Measurements from ENCODE around the gene KRT23. TPM values are rescaled to one million over a fixed set of nuclear protein-coding genes. Genes with fewer than 3 reads are reported as not detected.

KRT23 gene
- total RNA-seq, 1 experiment from 2014 or later = not detected

DNA sequence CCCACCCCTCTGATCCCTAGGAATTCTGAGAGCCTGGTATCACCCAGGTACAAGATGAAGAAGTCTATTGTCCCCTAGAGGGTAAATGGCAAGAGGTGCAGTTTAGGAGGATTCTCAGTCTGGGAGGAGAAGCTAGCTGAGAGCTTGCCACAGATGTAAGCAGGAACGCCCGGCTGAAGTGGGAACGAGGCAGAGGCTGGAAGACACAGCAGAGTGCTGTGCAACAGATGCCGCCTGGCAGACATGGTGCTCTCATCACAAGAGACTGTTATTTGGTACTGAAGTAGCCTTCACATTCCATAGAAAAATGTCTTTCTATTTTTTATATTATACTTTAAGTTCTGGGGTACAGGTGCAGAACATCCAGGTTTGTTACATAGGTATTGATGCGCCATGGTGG lies 32.1 kb downstream of the KRT23 start:
- Mint-ChIP-seq H3K9me3 (ENCODE audit: unreplicated experiment) (no peaks in the 10 kb centered on the region), H3K27me3 (ENCODE audit: insufficient read depth, unreplicated experiment) (no peaks in the 10 kb centered on the region), H3K36me3 (ENCODE audit: insufficient read depth, unreplicated experiment) (peaks cover 7% of the 10 kb centered on the region), H3K4me3 (ENCODE audit: unreplicated experiment) (no peak overlapping the region), H3K4me1 (ENCODE audit: insufficient read depth, unreplicated experiment) (peaks cover 33% of the 10 kb centered on the region), H3K27ac (ENCODE audit: low read depth, unreplicated experiment) (no peak overlapping the region)
- BruUV-seq (replicated peaks) = no TSS peak
- intact Hi-C loops (cut with micrococcal nuclease) = loop anchor here (5.0 to 10.0 kb wide), 2 partner anchors 281 to 742 kb away; no protein-coding TSS in a partner anchor
- ChIA-PET CTCF (interaction anchor here (0.5 to 1.8 kb wide), 2 partner anchors 644 to 818 kb away, joined by 3 to 14 read pairs; no protein-coding TSS in a partner anchor), POLR2A (interaction anchor here (1.2 kb wide), 1 partner anchor 783 kb away, joined by 5 read pairs; no protein-coding TSS in a partner anchor)
- TF ChIP-seq, protein P1, sequence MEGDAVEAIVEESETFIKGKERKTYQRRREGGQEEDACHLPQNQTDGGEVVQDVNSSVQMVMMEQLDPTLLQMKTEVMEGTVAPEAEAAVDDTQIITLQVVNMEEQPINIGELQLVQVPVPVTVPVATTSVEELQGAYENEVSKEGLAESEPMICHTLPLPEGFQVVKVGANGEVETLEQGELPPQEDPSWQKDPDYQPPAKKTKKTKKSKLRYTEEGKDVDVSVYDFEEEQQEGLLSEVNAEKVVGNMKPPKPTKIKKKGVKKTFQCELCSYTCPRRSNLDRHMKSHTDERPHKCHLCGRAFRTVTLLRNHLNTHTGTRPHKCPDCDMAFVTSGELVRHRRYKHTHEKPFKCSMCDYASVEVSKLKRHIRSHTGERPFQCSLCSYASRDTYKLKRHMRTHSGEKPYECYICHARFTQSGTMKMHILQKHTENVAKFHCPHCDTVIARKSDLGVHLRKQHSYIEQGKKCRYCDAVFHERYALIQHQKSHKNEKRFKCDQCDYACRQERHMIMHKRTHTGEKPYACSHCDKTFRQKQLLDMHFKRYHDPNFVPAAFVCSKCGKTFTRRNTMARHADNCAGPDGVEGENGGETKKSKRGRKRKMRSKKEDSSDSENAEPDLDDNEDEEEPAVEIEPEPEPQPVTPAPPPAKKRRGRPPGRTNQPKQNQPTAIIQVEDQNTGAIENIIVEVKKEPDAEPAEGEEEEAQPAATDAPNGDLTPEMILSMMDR (IDR thresholded peaks at IDR 0.05; ENCODE audit: unreplicated experiment) = no peak
- no peak for DNase-seq (ENCODE audit: unreplicated experiment)

DNA sequence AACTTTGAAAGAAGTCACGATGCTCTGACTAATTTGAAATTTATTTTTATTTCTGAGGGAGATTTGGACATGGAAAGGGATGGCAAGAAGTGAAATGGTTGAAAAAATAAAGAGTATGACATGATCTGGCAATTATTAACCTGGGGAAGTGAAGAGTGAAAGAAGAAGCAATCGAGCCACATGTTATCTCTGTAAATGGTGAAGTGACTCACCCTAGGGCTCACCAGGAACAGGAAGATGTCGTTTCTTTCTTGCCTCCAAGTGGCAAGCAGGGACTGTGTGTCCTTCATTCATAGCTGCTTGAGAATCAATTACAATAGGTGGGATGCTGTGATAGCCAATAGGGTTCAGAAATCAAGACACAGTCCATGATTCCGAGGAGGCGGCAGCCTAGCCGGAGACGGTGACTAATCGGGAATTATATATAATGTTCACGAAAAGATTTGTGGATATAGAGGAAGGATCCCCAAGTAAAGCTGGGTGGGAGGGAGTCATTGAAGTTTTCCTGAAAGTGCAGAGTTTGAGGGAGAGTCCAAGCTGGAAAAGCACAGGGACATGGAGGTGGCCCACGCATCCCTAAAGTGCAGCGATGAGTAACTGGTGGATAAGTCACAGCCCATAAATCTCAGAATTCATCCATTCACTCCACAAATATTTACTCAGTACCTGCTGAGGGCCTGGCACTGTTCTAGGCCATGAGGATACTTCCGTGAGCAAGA lies 34.2 kb downstream of the KRT23 start:
- POLR2A ChIA-PET = interaction anchor here (0.8 to 1.8 kb wide), 8 partner anchors 48 to 785 kb away, joined by 3 to 4 read pairs (median 3); partner anchors contain the start of gene EIF1
- Mint-ChIP-seq H3K36me3 (ENCODE audit: insufficient read depth, unreplicated experiment) (peaks cover 7% of the 10 kb centered on the region), H3K9me3 (ENCODE audit: unreplicated experiment) (no peaks in the 10 kb centered on the region), H3K4me3 (ENCODE audit: unreplicated experiment) (no peak overlapping the region), H3K4me1 (ENCODE audit: insufficient read depth, unreplicated experiment) (peaks cover 24% of the 10 kb centered on the region), H3K27me3 (ENCODE audit: insufficient read depth, unreplicated experiment) (no peaks in the 10 kb centered on the region), H3K27ac (ENCODE audit: low read depth, unreplicated experiment) (peak overlapping the region; percentile 1)
- TF ChIP-seq, protein P1 (IDR thresholded peaks at IDR 0.05; ENCODE audit: unreplicated experiment) = no peak
- CTCF ChIA-PET = interaction anchor here (0.7 to 3.3 kb wide), 5 partner anchors 97 to 763 kb away, joined by 3 to 11 read pairs (median 6); no protein-coding TSS in a partner anchor
- no TSS peak for BruUV-seq (replicated peaks)
- DNase-seq (ENCODE audit: unreplicated experiment) = peak; percentile 58
- intact Hi-C loops (cut with micrococcal nuclease) = loop anchor here (10.0 kb wide), 1 partner anchor 278 kb away; no protein-coding TSS in a partner anchor

DNA sequence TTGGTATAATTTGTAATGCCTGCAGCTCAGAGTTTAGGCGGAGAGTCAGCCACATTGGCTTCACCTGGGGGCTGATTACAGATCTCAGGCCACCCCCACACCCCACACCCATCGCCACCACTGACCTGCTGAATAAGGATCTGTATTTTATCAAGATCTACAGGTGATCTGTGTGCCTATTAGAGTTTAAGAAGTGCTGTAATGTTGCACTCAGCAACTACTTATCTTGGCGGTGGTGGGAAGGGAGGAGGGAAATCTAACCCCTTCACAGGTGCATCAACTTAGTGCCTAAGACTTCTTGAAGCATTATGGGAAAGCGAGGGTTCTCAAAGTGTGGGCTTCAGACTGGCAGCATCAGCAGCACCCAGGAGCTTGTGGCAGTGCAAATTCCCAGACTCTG lies 34.9 kb downstream of the KRT23 start:
- Mint-ChIP-seq H3K4me3 (ENCODE audit: unreplicated experiment) (no peak overlapping the region), H3K9me3 (ENCODE audit: unreplicated experiment) (no peaks in the 10 kb centered on the region), H3K27ac (ENCODE audit: low read depth, unreplicated experiment) (peak overlapping the region; percentile 89), H3K36me3 (ENCODE audit: insufficient read depth, unreplicated experiment) (peaks cover 7% of the 10 kb centered on the region), H3K27me3 (ENCODE audit: insufficient read depth, unreplicated experiment) (no peaks in the 10 kb centered on the region), H3K4me1 (ENCODE audit: insufficient read depth, unreplicated experiment) (peaks cover 24% of the 10 kb centered on the region)
- POLR2A ChIA-PET = interaction anchor here (0.7 to 1.8 kb wide), 15 partner anchors 9 to 786 kb away, joined by 3 to 5 read pairs (median 3); partner anchors contain the start of genes EIF1 and KRT15
- CTCF ChIA-PET = interaction anchor here (0.8 to 3.3 kb wide), 5 partner anchors 46 to 647 kb away, joined by 4 to 11 read pairs (median 6); no protein-coding TSS in a partner anchor
- no peak for DNase-seq (ENCODE audit: unreplicated experiment)
- no TSS peak for BruUV-seq (replicated peaks)
- TF ChIP-seq, protein P1 (IDR thresholded peaks at IDR 0.05; ENCODE audit: unreplicated experiment) = no peak
- intact Hi-C loops (cut with micrococcal nuclease) = loop anchor here (10.0 kb wide), 1 partner anchor 278 kb away; no protein-coding TSS in a partner anchor

DNA sequence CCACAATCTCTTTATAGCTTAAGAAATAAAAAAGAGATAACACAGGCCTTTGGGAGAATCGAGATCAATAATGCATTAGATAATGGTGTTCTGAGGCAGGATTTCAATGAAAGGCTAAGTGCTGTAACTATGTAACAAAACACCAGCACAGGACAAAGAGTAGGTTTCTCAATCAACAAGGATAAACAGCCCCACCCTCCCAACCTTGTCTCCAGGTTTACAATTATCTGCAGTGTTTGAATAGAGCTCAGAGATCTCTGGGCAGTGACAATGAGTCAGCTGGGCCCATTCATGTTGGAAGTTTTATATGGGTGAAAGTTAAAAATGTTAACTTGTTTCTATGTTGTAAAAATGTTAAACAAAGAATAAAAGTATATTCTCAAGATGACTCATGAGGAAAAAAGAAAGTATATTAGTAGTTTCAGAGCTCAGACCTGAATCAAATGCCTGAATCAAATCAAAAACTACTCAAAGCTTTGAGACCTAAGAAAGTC lies 35.4 kb downstream of the KRT23 start:
- TF ChIP-seq, protein P1 (IDR thresholded peaks at IDR 0.05; ENCODE audit: unreplicated experiment) = no peak
- peak; percentile 75 for DNase-seq (ENCODE audit: unreplicated experiment)
- Mint-ChIP-seq H3K4me1 (ENCODE audit: insufficient read depth, unreplicated experiment) (peaks cover 24% of the 10 kb centered on the region), H3K4me3 (ENCODE audit: unreplicated experiment) (peak overlapping the region; percentile 3), H3K9me3 (ENCODE audit: unreplicated experiment) (no peaks in the 10 kb centered on the region), H3K27ac (ENCODE audit: low read depth, unreplicated experiment) (peak overlapping the region; percentile 89), H3K27me3 (ENCODE audit: insufficient read depth, unreplicated experiment) (no peaks in the 10 kb centered on the region), H3K36me3 (ENCODE audit: insufficient read depth, unreplicated experiment) (peaks cover 7% of the 10 kb centered on the region)
- intact Hi-C loops (cut with micrococcal nuclease) = loop anchor here (1.0 to 10.0 kb wide), 2 partner anchors 95 to 277 kb away; no protein-coding TSS in a partner anchor
- CTCF ChIA-PET = interaction anchor here (0.8 to 3.3 kb wide), 5 partner anchors 45 to 647 kb away, joined by 4 to 11 read pairs (median 6); no protein-coding TSS in a partner anchor
- POLR2A ChIA-PET = interaction anchor here (0.7 to 1.8 kb wide), 13 partner anchors 8 to 756 kb away, joined by 3 to 5 read pairs (median 3); partner anchors contain the start of gene KRT15
- BruUV-seq (replicated peaks) = no TSS peak

Measured in MCF 10A (cell line).